Stomach (tissue), 9 donors: Measurements from ENCODE around the gene ABCA7. TPM values are rescaled to one million over a fixed set of nuclear protein-coding genes. Genes with fewer than 3 reads are reported as not detected.

Experiments used
- DNase-seq, 2 donors: peaks; one replicate each; pipeline versions ENCODE4 v3.0.0 to v3.0.0-alpha.2; 2013 to 2019
- H3K27ac ChIP-seq, 5 donors: fragments of 200-600 bp in 4 of 5; sonication (generic) in 4 of 5; one replicate each; pipeline ENCODE4 v1.5.1; 2013 to 2019; ENCODE audit warnings: mild to moderate bottlenecking in 1 of 5, moderate library complexity in 1 of 5
- H3K27me3 ChIP-seq, 3 donors: fragments of 200-600 bp; sonication (generic); one replicate each; pipeline ENCODE4 v1.5.1; 2017 to 2019; ENCODE audit warnings: mixed run types in 1 of 3
- H3K36me3 ChIP-seq, 4 donors: fragments of 200-600 bp; sonication (generic); 1 replicate in 3 of 4; 2 replicates in 1 of 4; pipeline ENCODE4 v1.5.1; 2016 to 2019
- H3K4me1 ChIP-seq, 4 donors: fragments of 200-600 bp; sonication (generic); one replicate each; pipeline ENCODE4 v1.5.1; 2016 to 2019
- H3K4me3 ChIP-seq, 4 donors: fragments of 200-600 bp; sonication (generic) in 3 of 4; one replicate each; pipeline ENCODE4 v1.5.1; 2016 to 2019; ENCODE audit warnings: mild to moderate bottlenecking in 1 of 4
- H3K9me3 ChIP-seq, 4 donors: fragments of 200-600 bp; sonication (generic); one replicate each; pipeline ENCODE4 v1.5.1; 2016 to 2019
- EP300 ChIP-seq: sonication (generic); formaldehyde crosslinking; IDR thresholded peaks from one replicate; pipeline ENCODE4 v1.6.1; 2017; ENCODE audit warnings: antibody characterized with exemption
- POLR2A ChIP-seq, 4 donors: fragments of 450-650 bp; IDR thresholded peaks; one replicate each; pipeline ENCODE4 v1.6.1; 2016; ENCODE audit warnings: antibody characterized with exemption in 4 of 4, control low read depth in 2 of 4, mild to moderate bottlenecking in 1 of 4, moderate library complexity in 1 of 4
- POLR2AphosphoS5 ChIP-seq, 3 donors: sonication (generic); formaldehyde crosslinking; IDR thresholded peaks; one replicate each; pipeline ENCODE4 v1.6.1; 2016; ENCODE audit warnings: antibody characterized with exemption in 3 of 3
- WGBS, 5 donors: extraction: QIAGEN DNeasy Blood & Tissue Kit in 3 of 5; methylation state at CpG; one replicate each; pipeline versions ENCODE4 v1.1.5 to v1.1.7; 2013 to 2018; 5-methylcytosine and 5-hydroxymethylcytosine counted together
- intact Hi-C: fragments of 100-400 bp; cut with DNase I; formaldehyde crosslinking; loops from one replicate; pipeline ENCODE4 v1.15.1; 2023; ENCODE audit warnings: low total_unique reads
- polyA plus RNA-seq, 3 donors: library from polyadenylated mRNA; stranded (reverse); fragments of 200-250 nt; gene quantifications; one replicate each; pipeline ENCODE4 v1.2.3, GENCODE V29; 2013
- total RNA-seq, 5 donors: library from RNA; depleted of rRNA; stranded (reverse); fragments of >200 nt; gene quantifications; one replicate each; pipeline versions ENCODE4 v1.1.0 to v1.2.3, GENCODE V29; 2014 to 2016
- TF ChIP-seq, protein P1 (sequence below), 7 experiments: fragments of 450-650 bp in 4 of 7; fragments of 200-600 bp in 3 of 7; sonication (generic) in 3 of 7; IDR thresholded peaks; one replicate each; pipeline ENCODE4 v1.5.1; 2016 to 2019; ENCODE audit warnings: antibody characterized with exemption in 7 of 7, control low read depth in 2 of 7, mild to moderate bottlenecking in 1 of 7
- donor health status: healthy with polysubstance abuse.
- donor health status: Bipolar disorder and iron deficiency.
- donor health status: healthy.

ABCA7 gene
- total and polyA plus RNA-seq, 8 donors: 5.1 to 144 (median 34.7) TPM

DNA sequence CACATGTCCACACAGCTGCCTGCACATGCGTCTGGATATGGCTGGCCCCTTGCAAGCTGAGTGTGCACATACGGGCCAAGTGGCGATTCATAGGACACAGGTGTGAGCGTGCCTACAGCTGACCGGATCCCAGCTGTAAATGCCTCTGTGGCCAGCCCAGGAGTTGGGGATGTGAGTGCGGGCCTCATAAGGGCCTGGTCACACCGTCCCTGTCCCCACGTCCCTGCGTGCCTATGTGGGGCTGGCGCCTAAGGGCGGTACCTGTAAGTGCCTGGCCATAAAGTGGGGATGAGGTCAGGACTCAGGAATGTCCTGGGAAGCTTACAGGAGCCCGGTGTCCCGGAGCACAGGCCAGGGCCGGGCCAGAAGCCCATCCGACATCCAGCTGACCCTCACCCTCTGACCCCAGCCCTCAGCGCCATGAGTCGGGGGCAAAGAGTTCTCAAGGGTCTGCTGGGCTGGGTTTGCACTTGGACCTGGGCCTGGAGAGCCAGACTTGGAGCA is 25.8 kb downstream of the ABCA7 start:
- H3K27me3 ChIP-seq: peaks cover 0 to 58% (median 33%) of the 10 kb centered on the region in 3 donors
- peaks cover 0 to 2% (median 0%) of the 10 kb centered on the region in 4 donors for H3K36me3 ChIP-seq
- no peaks in the 10 kb centered on the region for H3K9me3 ChIP-seq
- H3K4me3 ChIP-seq: no peak overlapping the region
- TF ChIP-seq POLR2AphosphoS5 (IDR thresholded peaks at IDR 0.05): no peak
- no peak for TF ChIP-seq POLR2A (IDR thresholded peaks at IDR 0.05)
- TF ChIP-seq, protein P1, sequence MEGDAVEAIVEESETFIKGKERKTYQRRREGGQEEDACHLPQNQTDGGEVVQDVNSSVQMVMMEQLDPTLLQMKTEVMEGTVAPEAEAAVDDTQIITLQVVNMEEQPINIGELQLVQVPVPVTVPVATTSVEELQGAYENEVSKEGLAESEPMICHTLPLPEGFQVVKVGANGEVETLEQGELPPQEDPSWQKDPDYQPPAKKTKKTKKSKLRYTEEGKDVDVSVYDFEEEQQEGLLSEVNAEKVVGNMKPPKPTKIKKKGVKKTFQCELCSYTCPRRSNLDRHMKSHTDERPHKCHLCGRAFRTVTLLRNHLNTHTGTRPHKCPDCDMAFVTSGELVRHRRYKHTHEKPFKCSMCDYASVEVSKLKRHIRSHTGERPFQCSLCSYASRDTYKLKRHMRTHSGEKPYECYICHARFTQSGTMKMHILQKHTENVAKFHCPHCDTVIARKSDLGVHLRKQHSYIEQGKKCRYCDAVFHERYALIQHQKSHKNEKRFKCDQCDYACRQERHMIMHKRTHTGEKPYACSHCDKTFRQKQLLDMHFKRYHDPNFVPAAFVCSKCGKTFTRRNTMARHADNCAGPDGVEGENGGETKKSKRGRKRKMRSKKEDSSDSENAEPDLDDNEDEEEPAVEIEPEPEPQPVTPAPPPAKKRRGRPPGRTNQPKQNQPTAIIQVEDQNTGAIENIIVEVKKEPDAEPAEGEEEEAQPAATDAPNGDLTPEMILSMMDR (IDR thresholded peaks at IDR 0.05): no peak
- DNase-seq: no peak
- WGBS, 5 donors: 39 to 53% (median 47%) methylated on average over 9 to 17 of the region's 17 CpGs
- peaks cover 44 to 66% (median 58%) of the 10 kb centered on the region in 4 donors for H3K4me1 ChIP-seq
- H3K27ac ChIP-seq: no peak overlapping the region
- intact Hi-C loops: no loop called here

DNA sequence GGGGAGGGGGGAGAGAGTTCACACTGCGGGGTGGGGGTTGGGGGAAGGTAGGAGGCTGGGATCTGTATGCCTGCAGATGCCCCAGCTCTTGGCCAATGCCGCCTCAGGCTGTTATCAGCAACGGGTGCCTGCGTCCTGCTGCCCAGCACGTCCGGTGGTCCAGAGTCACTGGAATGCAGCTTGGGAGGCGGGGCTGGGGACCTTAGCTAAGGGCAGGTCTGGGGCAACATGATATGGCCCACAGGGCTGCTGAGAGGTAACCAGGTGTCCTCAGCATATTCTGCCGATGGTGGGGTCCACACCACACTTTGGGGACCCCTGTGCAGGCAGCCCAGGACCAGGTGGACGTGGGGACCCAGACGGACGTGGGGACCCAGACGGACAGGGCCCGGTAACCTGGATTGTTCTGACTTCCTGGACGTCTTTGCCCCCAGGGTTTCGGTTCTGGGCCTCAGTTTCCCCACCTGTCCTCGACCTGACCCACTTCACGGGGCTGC is 26.4 kb downstream of the ABCA7 start:
- Histone ChIP-seq H3K9me3 (no peaks in the 10 kb centered on the region), H3K36me3 (peaks cover 0 to 6% (median 0%) of the 10 kb centered on the region in 4 donors), H3K27me3 (peaks cover 0 to 65% (median 39%) of the 10 kb centered on the region in 3 donors), H3K27ac (peak overlapping the region in 2 of 5 donors; percentile 71 to 79), H3K4me1 (peaks cover 50 to 73% (median 64%) of the 10 kb centered on the region in 4 donors), H3K4me3 (peak overlapping the region; percentile 42 to 62 (median 50))
- no peak for DNase-seq
- 16 to 40% (median 27%) methylated on average over 7 to 17 of the region's 17 CpGs for WGBS, 5 donors
- TF ChIP-seq POLR2A (IDR thresholded peaks at IDR 0.05) (no peak), POLR2AphosphoS5 (IDR thresholded peaks at IDR 0.05) (no peak), EP300 (no peak)
- TF ChIP-seq, protein P1 (IDR thresholded peaks at IDR 0.05): no peak
- intact Hi-C loops: no loop called here

DNA sequence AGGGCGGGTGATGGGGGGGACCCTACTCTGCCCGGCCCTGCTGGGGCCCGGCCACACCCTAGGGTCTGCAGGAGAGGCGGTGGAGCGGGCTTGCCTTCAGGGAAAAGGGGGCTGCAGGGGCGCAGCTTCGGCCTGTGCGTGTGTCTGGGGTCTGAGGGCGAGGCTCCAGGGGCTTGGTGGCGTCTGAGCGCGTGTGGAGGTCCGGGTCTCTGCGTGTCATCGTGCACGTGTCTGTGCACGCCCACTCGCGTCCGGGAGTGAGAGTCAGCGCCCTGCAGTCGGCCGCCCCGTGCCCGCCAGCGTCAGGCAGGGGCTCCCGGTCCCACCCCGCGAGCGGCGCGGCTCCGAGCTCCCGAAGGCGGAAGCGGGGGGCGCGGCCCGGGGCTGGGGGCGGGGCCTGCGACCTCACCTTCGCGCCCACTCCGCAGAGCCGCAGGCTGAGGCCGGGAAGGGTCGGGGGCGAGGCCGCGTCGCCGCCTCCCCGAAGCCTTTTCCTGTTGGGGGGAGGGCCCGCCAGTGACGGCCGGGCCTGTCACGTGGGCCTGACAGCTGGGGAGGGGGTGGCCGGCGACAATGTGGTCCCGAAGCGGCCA is 26.9 kb downstream of the ABCA7 start, which contains the start of gene ARHGAP45:
TSS of gene ARHGAP45 (plus strand) at position 420 of the 593 bp plus-strand sequence. CDS start 239 bp downstream, outside the sequence.
- peak; percentile 60 to 79 for DNase-seq
- H3K27ac ChIP-seq: peak within 1 kb of the TSS; percentile 37 to 87 (median 77)
- H3K27me3 ChIP-seq: peaks cover 0 to 70% (median 39%) of the 10 kb centered on the region in 3 donors
- peaks cover 0 to 6% (median 0%) of the 10 kb centered on the region in 4 donors for H3K36me3 ChIP-seq
- peaks cover 54 to 78% (median 69%) of the 10 kb centered on the region in 4 donors for H3K4me1 ChIP-seq
- TF ChIP-seq POLR2AphosphoS5 (IDR thresholded peaks at IDR 0.05) (peak in 1 of 3 donors; percentile 14), POLR2A (IDR thresholded peaks at IDR 0.05) (no peak)
- peak within 1 kb of the TSS; percentile 42 to 62 (median 50) for H3K4me3 ChIP-seq
- H3K9me3 ChIP-seq: no peaks in the 10 kb centered on the region
- intact Hi-C loops: no loop called here
- WGBS, 5 donors: 2 to 7% (median 2%) methylated on average over 32 to 61 of the region's 61 CpGs

DNA sequence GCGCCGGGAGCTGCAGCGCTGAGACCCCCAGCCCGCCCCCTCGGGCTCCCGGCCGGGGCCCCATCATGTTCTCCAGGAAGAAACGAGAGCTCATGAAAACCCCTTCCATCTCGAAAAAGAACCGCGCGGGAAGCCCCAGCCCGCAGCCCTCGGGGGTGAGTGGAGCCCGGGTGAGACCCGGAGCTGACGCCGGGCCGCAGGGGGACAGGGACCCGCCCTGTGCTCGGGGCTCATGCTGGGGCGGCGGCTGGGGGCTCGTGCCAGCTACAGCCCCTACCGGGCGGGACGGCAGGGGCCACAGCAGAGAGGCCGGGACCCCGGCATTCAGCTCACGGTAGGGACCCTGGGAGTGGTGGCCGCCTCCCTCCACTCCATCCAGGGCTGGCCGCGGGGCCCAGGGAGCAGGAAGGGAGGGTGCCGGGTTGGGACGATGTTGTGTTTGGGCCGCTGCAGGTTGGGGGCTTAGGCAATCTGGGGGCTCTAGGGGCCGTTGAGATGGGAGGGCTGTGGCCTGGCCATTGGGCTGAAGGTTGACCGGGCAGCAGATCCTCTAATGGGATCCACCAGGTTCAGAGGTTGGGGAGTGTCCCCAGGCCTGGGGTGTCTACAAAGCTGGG is 27.5 kb downstream of the ABCA7 start:
- WGBS, 5 donors: 4 to 25% (median 6%) methylated on average over 2 to 38 of the region's 38 CpGs
- Histone ChIP-seq H3K4me3 (peak overlapping the region; percentile 42 to 62 (median 50)), H3K36me3 (peaks cover 0 to 8% (median 0%) of the 10 kb centered on the region in 4 donors), H3K9me3 (no peaks in the 10 kb centered on the region), H3K27ac (peak overlapping the region; percentile 37 to 87 (median 77)), H3K27me3 (peaks cover 0 to 76% (median 39%) of the 10 kb centered on the region in 3 donors), H3K4me1 (peaks cover 54 to 83% (median 71%) of the 10 kb centered on the region in 4 donors)
- DNase-seq: no peak
- intact Hi-C loops: no loop called here
- TF ChIP-seq EP300: no peak
- TF ChIP-seq, protein P1 (IDR thresholded peaks at IDR 0.05): no peak
- TF ChIP-seq POLR2AphosphoS5 (IDR thresholded peaks at IDR 0.05): no peak
- no peak for TF ChIP-seq POLR2A (IDR thresholded peaks at IDR 0.05)
